ENCODE results near the gene SCARF1.

SCARF1 gene

DNA sequence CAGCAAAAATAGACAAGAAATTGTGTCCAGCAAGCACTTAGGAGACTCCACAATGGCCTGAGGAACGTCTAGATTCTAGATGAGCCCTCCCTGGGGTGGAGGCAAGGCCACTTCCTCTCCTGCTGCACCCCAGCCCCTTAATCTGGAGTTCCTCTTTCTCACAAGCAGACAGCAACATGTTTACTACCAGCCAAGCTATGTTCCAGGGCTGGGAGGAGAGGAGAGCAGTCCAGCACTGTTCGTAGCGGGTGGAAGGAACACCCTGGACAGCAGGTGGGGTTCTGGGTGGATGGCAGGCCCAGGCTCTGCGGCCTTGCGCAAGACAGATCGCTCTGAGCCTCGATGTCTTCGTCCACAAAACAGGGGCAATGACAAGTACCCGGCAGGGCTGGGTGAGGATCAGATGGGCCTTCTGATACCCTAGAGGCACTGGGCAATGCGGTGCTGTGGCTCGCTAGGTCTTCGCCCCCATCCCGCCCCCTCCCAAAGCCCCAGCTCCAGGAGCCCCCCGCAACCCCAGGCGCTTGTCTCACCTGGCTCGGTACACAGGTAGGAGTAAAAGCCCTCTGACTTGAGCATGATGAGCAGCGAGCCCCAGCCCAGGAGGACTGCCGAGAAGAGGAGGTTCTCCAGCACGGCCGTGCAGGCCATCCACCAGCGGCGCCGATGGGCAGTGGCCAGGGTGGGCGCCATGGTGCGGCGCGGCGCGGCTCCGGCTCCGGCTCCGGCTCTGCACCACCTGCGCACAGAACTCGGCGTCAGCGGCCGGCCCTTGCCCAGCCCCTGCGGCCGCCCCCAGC, 18.1 kb downstream of the SCARF1 start:
- no peak for DNase-seq

DNA sequence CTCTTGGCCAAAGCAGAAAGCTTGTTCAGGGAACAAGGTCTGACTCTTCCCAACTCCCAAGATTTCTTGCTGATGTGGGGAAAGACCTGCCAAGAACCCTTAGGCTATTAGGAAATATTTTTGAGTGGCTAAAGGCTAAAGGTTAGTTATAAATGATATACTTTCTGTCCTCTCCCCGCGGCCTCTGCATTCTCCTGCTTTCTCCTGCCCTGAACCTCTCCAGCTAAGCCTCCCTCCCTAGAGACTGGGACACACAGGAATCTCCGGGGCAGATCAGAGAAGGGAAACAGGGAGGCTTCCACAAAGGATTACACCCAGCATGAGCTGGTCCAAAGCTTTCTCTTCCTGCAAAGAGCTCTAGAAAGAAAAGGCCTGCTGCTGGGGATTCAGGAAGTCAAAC, 19.2 kb downstream of the SCARF1 start:
- DNase-seq, result no peak

DNA sequence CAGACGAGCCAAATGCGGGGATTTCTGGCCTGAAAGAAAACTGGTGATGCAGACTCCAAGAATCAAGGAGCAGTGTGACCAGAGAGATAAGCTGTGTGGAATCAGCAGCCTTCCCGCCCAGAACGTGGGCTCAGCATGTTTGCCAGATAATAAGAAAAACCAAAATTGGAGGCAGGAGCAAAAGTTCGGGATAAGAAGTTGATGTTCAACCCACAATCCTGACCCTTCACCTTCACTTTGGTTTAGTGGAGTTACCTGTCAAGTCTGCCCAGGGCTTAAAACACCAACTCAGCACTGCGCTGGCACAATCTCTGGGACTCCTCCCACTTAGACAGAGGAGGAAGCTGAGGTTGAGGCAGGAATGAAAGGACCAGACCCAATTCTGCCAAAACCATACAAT, 20.0 kb downstream of the SCARF1 start:
- no peak for DNase-seq

DNA sequence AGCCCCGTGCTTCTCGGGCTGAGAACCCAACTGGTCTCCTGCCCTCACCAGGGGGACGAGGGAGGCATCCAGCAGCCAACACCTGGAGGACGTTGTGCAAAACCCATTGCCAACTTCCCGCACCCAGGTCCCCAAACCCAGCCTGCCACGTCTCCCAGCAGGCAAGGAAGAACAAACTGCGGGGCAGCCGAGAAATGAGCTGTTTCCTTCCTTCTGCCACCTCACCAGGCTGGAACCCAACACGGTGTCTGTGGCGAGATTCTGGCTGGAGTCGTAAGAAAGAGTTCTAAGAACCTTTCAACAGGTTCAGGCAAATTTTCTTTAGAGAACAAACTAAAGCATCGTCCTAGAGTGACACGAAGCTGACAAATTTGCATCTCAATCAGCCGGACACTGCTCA, 20.5 kb downstream of the SCARF1 start:
- no peak for DNase-seq

DNA sequence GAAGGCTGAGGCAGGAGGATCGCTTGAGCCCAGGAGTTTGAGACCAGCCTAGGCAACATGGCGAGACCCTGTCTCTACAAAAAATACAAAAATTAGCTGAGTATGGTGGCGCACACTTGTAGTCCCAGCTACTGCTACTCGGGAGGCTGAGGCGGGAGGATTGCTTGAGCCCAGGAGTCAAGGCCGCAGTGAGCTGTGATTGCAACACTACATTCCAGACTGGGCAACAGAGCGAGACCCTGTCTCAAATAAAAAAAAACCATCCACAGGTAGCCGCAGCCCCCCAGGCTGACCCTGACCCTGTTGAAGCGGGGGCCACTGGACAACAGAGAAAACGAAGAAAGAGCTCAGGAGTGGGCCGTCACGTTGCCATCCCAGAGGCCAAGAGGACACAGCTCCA, 20.9 kb downstream of the SCARF1 start:
- DNase-seq, result no peak

DNA sequence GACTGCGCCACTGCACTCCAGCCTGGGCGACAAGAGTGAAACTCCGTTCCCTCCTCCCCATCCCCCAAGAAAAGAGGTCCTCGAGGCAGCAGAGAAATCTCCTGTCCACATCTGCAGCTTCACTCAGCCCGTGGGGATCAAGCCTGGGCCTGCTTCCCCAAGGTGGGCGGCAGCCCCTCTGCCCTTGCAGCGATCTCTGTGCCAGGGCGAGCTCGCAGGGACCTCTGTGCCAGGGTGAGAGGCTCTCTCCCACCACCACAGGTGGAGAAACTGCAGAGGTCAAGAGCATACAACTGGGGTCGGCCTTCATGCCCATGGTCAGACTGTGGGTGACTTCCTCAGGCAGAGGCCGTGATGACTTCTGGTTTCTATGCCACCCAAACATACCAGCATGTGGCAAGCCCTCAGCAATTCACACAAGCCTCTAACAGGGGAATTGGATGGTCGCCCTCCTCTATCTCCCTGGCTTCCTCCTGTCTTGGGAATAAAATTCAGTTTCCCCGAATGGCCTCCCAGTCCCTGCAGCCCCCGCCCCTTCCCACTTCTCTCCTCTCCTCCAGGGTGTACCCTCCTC, 22.4 kb downstream of the SCARF1 start:
- DNase-seq, result no peak

DNA sequence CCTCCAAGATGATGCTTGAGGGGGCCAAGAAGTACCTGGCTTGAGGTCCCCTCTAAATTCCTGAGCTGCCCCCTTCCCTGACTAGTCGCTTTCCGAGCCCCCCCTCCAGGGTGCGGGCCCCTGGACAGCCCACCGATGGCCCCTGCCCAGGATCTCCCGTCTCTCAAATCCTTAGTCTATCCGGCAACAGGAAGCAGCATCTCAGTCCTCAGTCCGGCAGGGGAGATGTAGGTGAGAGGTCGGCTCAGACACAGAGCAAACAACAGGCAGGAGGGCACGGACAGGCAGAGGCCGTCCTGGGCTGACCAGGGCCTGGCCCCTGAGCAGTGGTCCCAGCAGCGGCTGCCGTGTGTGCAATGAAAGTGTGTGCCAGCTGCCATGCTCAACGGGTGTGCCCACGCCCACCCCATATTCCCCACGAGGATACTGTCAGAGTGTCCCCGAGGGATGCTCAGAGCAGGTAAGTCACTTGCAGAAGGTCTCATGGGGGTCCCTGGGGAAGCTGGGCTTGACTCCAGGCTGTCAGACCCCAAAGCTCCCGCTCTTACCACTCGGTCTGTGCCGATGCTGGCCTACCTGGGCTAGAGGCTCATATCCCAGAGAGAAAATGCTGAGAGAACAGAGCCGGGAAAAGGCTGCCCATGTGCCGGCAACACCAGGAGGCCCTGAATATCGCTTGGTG, 24.1 kb downstream of the SCARF1 start:
- no peak for DNase-seq

DNA sequence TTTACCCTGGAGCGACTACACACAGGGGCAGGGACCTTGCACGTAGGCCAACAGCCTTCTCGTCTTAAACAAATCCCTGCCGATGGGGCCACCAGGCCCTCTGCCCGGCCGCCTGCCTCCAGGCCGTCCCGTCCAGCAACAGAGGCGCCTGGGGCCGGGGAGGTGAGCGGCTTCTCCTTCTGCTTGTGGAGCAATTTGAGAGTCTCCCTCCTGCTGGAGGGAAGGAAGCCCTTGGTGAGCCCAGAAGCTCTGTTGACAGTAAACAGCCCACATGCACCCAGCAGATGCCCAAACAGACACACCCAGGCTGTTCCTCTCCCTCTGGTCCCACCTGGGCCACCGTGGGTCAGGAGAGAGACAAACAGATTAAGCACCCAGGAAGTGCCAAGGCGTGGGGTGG, 25.0 kb downstream of the SCARF1 start:
- DNase-seq, result no peak

DNA sequence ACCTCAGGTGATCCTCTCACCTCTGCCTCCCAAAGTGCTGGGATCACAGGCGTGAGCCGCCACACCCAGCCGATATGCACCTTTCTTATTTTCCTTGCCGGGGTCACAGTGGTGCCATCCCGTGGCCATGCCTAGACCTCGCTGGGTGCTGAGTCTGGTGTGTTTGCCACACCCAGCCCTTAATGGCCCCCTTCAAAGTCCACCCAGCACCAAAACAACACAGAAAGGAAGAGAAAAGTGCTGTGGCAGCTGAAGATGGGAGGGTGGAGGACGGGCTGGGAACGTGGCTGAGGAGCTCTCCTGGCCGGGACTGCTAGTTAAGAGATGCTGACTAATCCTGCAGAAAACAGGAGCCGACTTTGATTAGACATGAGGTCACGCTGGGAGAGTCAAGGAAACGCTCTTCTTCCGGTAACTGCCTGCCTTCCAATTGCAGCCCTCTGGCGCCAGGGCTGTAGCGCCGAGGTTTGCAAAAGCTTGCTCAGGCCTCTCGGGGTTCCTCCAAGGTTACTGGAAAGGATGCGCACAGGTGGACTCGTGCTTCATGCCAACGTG, 27.8 kb downstream of the SCARF1 start:
- DNase-seq, result no peak

DNA sequence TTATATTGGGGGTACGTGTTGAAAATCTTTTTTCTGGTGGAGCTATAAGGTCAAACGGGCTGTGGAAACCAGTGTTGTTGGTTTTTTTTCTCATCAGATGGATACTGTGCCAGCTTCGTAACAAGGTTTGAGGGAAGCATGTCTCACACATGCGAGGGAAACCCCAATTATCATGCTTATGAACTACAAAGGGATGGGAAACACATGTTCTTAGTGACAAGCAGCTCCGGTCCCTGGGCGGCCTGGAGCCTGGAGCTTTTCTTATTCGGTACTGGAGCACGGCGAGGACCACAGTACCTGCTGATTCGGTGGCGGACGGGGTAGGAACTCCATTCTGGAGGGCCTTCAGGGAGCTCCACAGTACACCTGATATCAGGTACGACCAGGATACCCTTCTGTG, 29.4 kb downstream of the SCARF1 start:
- no peak for DNase-seq

DNA sequence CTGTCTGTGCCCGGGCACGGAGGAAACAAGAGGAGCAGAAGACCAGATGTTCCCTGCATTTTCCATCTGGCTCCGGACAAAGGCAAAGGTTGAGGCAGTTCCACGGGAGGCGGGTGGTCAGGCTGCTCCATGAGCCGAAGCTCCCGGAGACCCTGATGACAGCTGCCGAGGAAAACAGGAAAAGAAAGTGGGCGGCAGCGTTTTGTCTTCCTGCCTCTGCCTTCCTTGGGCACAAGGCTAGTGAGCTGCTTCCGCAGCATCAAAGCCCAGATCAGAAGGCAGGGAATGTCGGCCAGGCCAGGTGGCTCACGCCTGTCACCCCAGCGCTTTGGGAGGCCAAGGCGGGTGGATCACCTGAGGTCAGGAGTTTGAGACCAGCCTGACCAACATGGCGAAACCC, 33.1 kb downstream of the SCARF1 start:
- DNase-seq, result no peak

DNA sequence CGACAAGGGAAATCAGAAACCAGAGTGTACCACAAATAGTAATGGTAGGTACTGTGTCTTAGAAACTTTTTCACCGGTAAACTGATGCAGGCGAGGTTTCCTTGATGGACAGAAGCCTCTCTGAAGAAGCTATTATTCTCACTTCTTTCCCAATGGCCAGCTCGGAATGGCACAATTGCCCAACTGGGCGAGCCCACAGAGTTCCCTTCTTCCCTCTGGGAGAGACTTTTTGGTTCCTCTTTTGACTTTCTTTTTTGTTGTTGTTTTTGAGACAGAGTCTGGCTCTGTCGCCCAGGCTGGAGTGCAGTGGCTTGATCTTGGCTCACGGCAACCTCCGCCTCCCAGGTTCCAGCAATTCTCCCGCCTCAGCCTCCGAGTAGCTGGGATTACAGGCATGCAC, 33.8 kb downstream of the SCARF1 start:
- no peak for DNase-seq

DNA sequence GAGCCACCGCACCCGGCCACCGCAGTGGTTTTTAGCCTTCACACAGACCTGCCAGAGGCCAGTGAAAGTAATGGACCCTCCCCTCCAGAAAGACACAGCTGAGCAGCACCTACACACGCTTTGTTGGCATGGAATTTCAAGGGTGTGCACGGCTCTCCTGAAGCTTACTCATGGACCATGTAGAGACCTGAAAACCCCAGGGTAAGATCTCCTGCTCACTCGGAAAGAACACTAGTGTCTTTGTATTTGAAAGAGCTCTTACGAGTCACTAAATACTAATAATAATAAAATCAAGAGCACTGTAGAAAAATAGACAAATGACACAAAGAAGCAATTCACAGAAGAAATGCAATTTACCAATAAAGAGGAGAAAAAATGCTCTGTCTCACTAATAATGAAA, 36.9 kb downstream of the SCARF1 start:
- DNase-seq, result no peak

DNA sequence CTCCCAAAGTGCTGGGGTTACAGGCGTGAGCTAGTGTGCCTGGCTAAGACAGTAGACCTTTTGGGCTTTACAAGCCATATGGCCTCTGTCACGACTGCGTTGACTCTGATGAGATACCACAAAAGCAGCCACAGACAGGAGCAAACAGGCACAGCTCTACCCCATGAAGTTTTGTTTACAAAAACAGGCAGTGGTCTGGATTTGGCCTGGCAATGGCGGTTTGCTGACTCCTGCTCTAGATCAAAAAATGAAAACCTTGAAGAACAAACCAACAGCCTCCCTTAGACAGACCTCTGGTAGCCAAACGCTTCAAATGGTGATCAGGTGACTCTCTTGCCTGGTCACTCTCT, 37.6 kb downstream of the SCARF1 start:
- DNase-seq, result no peak

DNA sequence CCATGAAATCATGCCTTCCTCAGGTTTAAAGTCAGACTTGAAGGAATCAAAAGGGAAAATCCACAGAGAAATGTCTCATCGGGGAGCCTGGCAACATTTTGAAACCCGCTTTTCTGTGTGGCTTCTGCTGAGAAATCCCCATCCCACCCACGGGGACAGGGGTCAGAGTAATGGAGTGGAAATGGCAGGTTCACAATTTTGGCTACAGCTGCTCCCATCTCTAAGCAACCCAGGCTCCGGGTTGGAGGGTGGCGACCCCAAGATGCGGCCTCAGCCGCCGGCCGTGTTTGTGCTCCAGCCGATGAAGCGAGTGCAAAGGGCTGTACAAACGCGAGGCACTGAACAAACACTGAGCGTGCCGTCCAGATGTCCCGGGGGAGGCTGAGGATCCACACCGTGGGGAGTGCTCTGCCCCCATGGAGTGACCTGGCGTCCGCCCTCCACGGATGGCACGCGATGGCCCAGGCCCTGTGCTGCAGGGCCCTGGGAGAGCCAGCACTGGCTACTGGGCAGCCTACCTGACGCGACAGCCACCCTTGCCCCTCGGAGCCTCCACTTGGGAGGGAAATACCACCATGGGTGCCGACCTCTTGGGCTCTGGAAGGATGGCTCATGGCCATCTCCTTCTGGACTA, 39.1 kb downstream of the SCARF1 start:
- peak; percentile 62 to 63 for DNase-seq

DNA sequence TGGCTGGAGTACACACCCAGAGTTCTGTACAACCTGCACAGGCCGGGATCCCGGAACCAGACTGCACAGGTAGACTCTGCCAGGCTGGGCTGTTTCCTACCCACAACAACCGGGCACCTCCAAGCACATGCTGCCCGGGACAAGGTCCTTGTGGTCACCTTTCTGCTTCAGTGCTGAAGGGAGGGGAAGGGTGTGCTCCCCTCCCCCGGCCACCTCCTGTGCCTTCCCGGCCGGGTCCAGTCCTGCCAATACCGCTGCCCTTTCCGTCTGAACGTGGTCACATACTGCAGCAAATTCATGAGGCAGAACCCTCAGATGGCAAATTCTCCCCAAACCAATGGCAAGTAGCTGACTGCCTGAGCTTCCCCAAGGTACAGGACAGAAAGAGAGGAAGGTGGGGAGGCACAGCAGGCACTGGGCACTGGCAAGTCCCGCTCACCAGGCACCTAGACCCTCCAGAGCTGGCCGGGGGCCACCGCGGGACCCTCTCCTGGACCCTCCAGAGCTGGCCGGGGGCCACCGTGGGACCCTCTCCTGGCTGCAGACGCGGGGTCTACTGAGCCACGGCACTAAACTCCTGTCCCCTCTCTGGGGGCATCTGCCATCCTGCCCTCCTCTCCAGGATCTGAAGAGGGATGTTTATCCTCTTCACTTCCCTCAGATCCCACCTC, 39.7 kb downstream of the SCARF1 start:
- peak; percentile 33 to 37 for DNase-seq

DNA sequence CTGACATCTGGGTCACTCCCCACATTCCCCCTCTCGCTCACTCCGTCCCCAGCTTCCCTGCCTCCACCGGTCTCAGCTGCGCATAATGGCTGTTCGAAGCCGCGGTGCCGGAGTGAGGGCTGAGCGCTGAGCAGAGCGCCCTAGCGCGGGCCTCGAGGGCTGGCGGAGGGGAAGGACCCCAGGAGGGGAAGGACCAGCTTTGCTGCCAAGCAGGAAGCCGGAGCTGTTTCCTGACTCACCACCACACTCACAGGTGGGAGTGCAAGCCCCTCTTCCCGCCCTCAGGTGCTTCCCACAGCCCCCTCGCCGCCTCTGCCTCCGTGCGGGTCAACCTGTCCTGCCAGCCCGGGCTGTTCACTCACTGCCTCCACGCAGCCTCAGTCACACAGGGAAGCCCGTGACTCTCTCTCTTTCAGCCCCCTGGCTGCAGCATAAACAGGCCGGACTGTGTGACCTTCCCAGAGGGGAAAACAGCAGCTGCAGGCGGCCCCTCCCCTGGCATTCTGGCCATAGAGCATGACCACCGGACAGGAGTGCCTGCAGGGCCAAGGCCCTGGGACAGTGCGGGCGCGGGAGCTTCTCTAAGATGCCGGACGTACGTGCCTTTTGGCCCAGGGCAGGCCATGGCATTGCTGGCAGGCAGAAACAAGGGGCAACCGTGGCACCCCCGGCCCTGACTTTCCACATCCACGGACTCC, 40.6 kb downstream of the SCARF1 start:
- peak in 1 of 2 experiments; percentile 31 for DNase-seq

DNA sequence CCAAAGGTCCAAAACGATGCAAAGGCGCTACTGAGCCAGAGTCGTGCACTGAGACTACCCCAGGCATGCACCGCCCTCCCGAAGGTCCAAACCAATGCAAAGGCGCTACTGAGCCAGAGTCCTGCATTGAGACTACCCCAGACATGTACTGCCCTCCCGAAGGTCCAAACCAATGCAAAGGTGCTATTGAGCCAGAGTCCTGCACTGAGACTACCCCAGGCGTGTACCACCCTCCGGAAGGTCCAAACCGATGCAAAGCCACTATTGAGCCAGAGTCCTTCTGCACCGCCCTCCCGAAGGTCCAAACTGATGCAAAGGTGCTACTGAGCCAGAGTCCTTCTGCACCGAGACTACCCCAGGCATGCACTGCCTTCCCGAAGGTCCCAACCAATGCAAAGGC, 44.0 kb downstream of the SCARF1 start:
- DNase-seq, result no peak

DNA sequence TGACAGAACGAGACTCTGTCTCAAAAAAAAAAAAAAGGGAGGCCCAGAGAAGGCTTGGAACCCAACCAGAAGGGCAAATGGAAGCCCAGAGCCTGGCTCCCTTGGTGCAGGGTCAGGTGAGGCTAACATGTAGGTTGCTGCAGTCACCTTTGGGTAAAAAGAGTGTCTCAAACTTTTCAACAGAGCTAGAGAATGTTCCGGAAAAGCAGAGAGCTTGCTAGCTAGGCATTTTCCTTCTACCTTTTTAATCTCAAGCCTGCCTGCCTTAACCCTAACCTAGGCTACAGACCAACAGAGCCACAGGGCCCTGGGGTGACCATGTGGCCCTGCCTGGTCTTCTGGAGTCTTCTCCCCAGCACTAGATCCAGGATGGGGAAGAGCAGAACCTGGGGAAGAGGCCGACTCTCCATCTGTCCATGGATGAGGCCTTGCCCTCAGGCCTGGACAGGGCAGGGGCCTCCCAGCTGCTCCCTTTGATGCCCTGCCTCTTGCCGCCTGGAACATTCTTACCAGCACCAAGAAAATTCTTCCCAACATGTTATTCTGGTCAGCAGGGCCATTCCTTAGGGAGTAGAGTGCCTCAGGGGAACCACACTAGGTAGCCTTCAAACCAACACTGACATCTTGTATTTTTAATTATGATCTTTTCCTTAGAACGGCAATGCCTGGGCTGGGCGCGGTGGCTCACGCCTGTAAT, 47.0 kb downstream of the SCARF1 start:
- DNase-seq, result no peak

DNA sequence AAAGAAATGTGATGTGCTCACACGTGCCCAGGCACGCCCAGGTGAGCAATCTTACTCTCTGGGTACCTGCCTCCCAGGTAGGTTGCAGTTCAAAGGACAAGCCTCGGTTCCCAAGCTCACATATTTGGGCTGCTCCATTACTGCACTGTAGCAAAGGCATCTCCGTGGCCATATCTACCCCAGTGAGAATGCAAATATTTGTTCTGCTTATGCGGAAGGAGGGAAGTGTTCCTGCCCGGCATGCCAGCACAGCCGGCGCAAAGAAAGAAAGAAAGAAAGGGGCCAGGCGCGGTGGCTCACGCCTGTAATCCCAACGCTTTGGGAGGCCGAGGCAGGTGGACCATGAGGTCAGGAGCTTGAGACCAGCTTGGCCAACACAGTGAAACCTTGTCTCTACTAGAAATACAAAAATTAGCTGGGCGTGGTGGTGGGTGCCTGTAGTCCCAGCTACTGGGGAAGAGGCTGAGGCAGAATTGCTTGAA, 47.6 kb downstream of the SCARF1 start:
- no peak for DNase-seq

DNA sequence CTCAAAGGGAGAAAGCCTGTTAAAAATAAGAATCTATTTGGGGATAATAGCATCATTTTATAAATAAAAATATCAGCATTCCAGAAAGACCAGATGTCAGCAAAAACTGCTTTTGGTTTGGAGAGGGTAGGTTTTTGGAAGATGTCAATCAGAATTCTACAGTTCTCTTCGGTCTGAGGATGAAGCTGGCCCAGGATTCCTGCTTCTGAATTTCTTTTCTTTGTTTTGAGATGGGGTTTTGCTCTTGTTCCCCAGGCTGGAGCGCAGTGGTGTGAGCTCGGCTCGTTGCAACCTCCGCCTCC, 52.0 kb downstream of the SCARF1 start:
- no peak for DNase-seq

Data from activated T-cell treated with anti-CD3 and anti-CD28 coated beads, Interleukin-2, amount 50 U/mL, for 48 hours (primary cell).